Amniotic stem cell (primary cell): ENCODE data around the gene WNK1.
A peak's percentile ranks its signal among the peaks of the same experiment; 100 is the strongest.
"Not testable (repeated sequence)": the region's sequence is repeated elsewhere in the genome, so short reads cannot be mapped to it uniquely, and the experiment has no call there.

ENCODE experiments used
- DNase-seq: peaks from one replicate; lab custom pipeline; 2025; lab: John Stamatoyannopoulos, UW

The WNK1 gene

DNA sequence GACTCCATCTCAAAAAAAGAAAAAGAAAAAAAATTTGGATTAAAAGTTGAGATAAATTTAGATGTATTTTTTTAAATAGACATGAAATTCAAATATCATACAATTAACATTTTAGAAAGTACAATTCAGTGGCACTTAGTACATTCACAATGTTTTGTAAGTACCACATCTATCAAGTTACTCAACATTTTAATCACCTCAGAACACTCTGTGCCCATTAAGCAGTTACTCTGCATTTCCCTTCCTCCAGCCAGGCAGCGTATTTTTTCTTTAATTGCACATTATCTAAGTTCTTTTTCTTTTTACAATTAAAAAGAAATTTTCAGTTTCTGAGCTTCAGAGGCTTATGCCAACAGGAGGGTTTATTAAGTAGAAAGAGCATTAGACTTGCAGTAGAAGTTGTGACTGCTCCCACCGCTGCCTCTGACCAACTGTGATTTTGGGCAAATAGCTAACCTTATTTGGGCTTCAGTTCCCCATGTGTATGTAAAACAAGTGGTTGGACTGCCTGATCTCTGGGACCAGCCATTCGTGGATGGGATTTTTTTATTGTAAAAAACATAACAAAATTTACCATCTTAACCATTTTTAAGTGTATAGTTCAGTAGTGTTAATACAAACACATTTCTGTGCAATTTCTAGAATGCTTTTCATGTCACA is 65.7 kb downstream of the WNK1 start:
- no peak for DNase-seq

DNA sequence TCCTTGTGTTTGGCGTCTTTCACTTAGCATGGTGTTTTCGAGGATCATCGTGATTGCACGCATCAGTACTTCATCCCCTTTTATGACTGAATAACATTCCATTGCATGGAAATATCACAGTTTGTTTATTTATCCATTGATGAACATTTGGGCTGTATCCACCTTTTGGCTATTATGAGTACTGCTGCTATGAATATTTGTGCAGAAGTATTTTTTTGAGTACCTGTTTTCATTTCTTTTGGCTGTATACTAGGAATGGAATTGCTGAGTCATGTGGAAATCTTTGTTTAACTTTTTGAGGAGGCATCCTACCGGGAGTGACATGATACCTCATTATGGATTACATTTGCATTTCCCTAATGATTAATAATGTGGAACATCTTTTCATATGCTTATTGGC is 66.4 kb downstream of the WNK1 start:
- no peak for DNase-seq

DNA sequence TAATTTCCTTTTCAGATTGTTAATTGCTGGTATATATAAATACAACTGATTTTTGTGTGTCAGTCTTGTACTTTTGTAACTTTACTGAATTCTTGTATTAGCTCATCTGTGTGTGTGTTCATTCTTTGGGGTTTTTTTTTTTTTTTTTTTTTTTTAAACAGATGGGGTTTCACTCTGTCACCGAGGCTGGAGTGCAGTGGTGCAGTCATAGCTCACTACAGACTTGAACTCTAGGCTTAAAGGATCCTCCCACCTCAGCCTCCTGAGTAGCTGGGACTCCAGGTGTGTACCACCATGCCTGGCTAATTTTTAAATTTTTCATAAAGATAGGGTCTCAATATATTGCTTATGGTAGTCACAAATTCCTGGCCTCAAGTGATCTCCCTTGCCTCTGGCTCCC is 68.0 kb downstream of the WNK1 start:
- no peak for DNase-seq

DNA sequence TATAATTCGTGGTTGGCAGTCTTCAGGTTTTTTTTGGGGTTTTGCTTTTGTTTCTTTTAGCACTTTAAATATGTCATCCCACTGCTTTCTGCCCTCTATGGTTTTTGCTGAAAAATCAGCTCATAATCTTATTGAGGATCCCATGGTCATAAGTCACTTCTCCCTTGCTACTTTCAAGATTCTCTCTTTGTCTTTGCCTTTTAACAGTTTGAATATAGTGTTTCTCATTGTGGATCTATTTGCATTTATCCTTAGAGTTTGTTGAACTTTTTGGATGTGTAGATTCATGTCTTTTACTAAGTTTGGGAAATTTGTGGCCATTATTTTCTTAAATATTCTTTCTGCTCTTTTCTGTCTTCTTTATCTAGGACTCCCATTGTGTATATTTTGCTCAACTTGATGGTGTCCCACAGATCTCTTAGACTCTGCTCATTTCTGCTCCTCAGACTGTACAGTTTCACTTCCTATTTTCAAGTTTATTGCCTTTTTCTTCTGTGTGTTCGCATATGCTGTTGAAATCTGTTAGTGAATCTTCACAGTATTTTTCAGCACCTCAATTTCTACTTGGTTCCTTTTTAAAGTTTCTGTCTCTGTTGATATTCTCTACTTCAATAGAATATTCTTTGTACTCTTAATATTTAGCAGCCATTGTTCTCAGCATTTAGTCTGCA is 70.8 kb downstream of the WNK1 start:
- DNase-seq, result no peak

DNA sequence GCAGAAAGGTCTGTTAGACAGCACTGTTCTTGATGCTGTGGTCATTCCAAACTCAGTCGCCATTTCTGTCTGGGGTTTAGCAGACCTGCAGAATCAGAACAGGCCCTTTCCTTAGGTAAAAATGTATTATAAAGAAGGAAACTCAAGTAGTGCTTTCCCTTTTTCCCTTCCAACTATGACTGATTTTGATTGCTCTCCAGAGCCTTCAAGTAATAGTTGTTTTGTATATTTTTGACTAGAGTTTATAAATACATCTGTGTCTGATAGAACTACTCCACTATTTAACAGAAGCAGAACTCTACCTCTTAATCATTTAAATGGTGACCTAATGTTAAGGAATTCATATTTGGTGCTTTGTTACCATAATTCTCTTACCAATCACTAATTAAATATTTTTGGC is 74.0 kb downstream of the WNK1 start:
- DNase-seq, result no peak

DNA sequence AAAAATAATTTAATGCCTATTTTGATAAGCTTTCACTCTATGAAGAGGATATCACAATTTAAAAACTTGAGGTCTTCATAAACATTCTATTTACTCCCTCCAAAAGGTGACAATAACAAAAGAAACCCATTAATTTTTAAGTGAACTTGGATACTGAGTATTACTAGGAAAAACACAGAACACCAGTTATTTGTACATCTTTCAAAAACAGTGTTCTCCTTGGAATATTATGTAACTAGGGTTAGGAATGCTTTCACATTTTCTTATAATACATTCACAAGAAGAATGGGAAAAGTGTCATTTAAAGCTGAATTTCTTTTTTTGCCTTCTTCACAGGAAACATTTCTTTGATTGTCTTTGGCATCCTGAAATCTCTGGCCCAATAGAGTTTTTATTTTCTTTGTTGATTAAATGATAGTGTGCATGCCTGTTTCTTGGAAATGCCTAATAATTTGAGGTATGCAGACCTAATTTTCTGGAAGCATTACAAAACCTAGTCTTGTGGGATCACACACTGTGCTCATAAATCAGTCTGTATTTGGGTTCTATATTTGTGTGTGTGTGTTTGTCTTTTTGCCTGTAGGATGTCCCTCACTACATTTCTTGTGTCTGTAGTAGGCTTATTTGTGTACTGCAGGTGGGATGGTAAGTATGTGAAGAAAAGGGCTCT is 76.5 kb downstream of the WNK1 start:
- DNase-seq, result no peak

DNA sequence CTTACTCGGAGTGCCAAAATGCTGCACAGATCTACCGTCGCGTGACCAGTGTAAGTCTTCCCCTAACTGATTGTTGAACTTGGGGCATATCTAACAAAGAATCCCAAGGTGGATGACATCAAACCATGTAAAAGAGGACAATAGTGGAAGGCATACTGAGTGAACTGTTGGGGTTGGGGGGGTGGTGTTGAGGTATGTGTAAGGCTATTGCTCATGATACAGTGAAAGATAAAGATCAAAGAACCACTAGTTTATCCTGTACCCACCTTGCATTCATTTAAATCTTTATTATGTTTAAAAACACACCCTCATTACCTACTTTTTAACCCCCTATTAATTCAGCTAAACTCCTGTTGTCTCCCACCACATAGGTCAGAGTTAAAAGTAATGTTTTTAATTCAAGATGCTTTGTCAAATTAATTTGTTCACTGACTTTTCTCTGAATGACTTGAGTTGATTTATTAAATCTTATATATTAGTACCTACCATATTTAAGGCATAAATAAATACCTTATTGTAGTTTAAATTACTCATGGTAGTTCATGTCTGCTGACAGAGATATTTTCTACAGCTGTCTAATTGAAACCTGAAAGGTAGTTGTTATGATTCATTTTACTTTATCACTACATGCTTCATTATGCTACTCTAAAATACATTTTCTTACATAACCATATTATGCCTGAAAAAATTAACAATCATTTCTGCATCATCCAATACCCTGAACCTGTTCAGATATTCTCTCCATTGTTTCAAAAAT is 77.9 kb downstream of the WNK1 start:
- no peak for DNase-seq

DNA sequence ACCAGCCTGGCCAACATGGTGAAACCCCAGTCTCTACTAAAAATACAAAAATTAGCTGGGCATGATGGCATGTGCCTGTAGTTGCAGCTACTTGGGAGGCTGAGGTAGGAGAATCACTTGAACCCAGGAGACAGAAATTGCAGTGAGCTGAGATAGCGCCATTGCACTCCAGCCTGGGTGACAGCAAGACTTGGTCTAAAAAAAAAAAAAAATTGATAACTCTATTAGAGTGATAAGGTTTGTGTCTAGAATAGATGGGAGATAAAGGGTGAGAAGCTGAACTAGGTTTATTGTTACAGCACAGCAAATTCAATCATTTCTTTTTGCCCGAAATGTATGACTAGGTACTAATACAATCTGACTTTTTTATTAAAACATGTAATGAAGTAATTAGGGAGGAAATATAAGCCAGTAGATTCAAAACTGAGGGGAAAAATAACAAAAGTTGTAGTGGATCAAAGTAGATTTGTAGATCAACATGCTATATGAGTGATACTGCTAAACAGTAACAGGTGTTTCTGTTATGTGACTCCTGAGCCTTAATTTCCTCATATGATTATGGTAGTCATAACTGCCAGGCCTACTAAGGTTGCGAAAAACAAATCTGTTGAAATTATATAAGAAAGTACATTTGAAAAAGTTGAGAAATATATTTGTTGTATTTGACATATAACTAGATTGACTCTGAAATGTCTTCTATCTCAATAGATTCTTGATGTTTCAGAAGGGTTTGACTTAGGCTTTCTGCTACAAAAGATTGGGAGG is 83.6 kb downstream of the WNK1 start:
- DNase-seq, result no peak

DNA sequence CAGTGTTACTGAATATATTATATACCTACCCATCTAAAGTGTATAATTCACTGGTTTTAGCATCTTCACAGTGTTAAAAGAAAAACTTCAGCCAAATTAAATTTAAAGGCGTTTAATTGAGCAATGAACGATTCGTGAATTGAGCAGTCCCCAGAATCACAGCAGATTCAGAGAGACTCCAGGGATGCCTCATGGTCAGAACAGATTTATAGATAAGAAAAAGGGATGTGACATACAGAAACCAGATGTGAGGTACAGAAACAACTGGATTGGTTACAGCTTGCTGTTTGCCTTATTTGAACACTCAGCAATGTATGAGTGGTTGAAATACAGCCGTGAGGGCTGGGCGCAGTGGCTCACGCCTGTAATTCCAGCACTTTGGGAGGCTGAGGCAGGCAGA is 84.6 kb downstream of the WNK1 start:
- DNase-seq, result no peak

DNA sequence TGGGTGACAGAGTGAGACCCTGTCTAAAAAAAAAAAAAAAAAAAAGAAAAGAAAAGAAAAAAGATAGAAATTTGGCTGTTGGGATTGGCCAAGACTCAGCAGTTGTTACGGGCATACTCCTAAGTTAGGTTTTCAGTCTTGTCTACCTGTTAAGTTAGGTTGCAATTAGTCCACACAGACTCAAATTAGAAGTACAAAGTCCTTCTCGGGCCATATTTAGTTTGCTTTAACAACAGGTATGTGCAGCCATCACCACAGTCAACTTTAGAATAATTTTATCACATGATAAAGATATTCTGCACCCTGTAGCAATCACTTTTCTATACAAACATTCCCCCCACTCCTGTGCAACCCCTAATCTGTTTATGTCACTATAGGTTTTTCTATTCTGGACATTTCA is 85.2 kb downstream of the WNK1 start:
- no peak for DNase-seq

DNA sequence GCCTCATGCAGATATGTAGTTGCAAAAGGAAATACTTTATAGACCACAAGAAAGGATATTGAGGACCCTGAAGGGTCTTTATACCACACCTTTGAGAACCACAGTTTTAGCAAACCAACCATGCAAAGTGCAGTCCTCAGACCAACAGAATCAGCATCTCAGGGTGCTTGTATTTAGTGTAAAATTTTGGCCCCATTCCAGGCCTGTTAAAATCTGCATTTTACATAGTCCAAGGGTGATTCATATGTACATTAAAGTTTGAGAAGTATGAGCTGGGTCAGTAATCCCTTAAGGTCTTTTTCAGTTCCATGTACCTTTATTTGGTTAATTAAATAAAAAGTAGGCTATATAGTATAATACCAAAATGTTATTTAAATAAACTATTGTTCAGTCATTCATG is 91.2 kb downstream of the WNK1 start:
- no peak for DNase-seq

DNA sequence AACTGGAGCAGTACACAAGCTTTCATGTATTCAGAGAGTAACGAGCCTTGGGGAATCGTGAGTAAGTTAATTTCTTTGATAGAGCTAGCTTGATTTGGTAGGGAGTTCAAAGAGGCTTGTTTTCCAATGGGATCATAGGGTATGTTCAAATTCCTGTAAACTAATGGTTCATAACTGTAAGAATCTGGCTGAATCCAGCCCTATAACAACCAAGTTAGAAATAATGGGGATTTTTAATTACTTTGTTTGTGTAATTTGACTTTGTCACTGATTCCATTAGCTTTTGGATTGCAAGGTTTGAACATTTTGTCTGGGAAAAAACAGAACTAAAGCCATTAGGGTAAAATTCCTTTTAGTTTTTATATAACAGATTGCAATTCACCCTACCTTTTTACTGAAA is 94.0 kb downstream of the WNK1 start:
- no peak for DNase-seq

DNA sequence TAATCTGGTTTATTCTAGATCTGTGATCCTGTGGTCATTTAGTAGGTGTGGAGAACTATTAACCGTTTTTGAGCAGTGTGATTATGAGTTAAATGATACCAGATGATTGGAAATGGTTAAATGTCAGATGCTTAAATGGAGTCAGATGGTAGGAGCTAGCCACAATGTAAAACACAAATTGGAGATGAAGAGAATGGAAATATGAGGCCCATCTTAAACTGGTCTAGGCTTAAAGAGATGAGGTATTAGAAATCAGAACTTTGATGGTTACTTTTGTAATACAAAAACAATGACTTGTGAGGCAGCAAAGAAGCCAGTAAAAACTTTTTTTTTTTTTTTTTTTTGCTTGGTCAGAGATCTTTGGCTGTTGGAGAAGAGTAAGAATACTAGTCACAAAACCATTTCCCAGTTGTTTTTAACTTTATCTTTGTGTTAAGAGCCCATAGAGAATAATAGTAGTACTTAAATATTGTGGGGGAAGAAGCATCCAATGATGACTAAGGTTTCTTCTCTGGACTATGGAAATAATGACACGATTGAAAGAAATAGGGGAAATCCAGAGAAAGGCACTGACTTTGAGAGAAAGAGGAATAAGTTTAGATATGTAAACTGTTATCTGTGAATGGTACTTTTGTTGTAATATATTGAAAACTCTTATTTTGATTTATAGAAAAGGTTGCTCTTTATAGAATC is 95.9 kb downstream of the WNK1 start:
- peak; percentile 10 for DNase-seq

DNA sequence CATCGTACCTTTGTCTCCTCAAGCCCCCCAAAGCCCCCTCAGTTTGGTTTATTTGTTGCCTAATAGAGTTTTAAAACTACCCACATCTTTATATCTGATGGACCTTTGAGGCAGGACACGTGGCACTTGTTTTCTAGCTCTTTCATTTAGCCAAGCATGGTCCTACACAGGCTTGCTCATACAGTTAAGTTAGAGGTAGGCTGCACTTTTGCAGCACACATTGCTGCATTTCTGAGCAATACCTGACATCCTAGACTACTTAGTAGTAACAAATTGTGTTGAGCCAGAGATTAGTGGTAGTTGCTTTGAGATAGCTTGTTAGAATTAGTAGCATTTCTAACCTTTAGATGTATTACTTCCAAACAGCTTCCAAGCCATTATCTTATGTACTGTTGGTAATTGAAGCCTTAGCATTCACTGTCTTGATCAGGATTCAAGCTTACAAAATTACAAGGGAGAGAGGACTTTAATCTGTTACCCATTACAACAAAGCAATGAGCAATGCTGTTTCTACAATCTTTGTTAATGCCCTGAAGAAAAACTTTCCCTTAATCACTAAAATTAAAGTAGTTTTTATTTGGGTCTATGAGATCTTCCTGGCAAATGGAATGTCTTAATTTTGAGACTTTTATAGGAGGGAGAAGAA is 96.6 kb downstream of the WNK1 start:
- no peak for DNase-seq

DNA sequence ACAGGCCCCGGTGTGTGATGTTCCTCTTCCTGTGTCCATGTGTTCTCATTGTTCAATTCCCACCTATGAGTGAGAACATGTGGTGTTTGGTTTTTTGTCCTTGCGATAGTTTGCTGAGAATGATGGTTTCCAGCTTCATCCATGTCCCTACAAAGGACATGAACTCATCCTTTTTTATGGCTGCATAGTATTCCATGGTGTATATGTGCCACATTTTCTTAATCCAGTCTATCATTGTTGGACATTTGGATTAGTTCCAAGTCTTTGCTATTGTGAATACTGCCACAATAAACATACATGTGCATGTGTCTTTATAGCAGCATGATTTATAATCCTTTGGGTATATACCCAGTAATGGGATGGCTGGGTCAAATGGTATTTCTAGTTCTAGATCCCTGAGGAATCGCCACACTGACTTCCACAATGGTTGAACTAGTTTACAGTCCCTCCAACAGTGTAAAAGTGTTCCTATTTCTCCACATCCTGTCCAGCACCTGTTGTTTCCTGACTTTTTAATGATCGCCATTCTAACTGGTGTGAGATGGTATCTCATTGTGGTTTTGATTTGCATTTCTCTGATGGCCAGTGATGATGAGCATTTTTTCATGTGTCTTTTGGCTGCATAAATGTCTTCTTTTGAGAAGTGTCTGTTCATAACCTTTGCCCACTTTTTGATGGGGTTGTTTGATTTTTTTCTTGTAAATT is 97.5 kb downstream of the WNK1 start:
- DNase-seq, result not testable (repeated sequence)

DNA sequence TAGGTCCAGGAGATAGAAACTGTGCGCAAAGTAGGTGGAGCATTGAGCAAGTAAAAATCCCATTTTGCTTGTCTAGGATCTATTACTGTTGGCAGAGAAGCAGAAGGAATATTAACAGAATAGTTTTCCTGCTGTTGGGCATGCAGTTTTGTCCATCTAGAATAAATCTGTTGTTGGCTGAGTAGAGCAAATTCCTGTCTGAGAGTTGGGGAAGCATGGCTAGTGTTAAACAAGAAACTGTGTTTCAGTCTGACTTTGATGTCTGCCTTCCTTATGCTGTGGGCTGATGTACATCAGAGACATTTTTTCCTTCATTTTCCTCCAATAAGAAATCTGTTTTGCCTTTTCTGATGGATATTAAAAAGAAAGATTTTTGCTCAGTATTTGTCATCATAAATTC is 99.0 kb downstream of the WNK1 start:
- DNase-seq, result no peak

DNA sequence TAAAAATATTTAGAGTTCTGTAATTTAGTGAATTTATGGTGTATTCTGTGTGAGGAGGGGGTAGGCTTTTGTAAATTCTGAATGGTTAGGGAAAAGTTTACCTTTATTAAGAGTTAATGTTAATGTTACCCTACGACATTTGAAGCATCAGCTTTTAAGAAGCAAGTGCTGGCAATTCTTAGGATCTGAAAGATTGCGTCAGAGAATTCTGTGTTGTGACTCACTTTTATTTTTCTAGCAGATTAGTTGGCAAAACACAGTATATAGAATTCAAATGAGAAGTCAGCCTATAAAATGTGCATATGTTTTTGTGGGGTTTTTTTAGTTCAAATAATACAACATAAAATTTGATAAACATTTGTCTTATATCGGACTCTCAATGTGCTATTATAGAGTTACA is 99.5 kb downstream of the WNK1 start:
- peak; percentile 67 for DNase-seq

DNA sequence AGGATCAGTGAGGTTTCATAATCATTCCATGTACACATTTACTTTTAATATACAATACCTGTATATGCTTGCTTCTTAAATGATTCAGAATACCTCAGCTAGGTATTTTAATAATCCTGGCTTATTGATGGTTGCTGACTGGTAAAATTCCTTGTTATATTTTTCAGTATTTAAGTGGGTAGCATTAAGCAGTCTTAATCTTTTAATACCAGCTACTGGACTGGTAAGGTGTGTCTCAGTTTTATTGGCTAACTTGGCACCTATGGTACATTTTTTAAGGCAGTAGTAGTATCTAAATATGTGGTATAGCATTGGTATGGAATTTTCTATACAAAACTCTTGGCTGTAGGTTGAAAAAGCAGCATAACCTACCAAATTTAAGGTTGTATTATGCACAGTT is 100.5 kb downstream of the WNK1 start:
- DNase-seq, result no peak

DNA sequence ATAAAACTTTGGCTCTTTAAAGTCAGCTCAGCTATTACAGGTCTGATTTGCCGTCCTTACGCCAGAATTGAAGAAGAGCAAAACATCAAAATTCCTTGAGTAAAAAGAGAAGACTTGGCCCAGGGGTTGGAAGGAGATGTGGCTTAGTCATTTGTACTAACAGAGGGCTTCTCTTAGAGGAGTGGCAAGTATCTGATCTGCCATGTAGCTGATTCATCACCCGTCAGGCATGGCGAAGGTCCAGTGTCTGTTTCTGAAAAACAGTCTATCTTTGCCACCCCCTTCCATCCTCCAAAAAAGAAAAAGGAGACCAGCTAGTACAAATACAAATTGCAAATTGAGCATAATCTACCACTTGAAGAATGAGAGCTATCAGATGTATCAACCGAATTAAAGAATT is 105.2 kb downstream of the WNK1 start:
- peak; percentile 8 for DNase-seq

DNA sequence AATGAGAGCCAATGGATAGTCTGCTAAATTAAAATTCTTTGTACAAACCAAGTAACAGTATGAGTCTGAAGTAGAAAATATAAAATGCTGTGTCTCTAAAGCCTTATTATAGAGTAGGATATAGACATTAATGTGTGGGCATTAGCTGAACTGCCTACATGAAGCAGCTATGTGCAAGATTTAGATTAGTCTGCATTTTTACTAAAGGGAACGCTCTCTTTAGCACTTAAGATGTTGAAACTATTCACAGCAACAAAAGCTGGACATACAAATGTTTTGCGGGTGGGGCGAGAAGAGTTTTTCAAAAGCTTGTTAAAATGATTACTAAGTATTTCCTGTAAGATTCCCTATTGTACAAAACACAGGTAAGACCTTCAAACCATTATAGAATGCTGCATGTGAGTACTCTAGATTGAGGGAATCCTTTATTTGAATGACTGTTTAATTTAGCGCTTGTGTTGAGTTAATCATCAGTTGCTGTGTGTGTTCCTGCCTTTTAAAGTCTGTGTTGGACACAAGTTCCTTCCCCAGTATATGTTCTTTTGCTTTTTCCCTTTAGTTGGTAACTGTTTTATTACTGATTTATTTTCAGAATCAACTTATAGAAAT is 110.0 kb downstream of the WNK1 start:
- no peak for DNase-seq
